ENCODE data around the gene ALDH1L1. TPM values are rescaled to one million over a fixed set of nuclear protein-coding genes. Genes with fewer than 3 reads are reported as not detected.

The ALDH1L1 gene
- total RNA-seq, 1 donor from 2014 or later: 0.06 TPM

DNA sequence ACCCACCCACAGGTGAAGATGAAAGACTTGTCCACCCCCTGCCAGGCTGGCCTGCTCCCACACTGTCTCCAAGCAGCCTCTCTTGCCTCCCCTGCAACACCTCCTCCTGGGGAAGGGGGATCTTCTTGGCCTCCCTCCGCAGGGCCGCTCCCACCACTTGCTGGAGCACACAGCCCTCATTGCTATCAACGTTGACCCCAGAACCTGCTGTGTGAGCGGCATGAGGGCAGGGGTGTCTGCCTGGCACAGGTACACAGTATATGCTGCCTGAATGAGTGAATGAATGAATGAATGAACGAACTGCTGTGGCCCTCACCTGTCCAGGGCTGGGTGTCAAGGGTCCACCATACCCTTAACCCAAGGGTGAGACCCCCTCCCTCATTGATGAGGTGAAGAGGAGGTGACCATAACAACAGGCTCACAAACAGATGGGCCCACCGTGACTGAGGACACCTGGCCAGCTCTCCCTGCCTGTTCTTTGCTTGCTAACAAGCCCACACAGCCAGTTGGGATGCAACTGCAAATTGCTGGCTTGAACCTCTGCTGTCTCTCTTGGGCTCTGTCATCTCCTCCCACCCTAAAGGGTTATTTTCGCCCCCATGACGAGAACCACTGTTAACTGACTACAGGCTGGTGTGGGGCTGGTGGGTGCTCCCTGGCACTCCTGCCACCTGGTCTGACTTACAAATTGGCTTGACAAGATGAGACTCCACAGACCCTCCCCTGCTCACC lies 118.9 kb downstream of the ALDH1L1 start:
- TF ChIP-seq, protein P1, sequence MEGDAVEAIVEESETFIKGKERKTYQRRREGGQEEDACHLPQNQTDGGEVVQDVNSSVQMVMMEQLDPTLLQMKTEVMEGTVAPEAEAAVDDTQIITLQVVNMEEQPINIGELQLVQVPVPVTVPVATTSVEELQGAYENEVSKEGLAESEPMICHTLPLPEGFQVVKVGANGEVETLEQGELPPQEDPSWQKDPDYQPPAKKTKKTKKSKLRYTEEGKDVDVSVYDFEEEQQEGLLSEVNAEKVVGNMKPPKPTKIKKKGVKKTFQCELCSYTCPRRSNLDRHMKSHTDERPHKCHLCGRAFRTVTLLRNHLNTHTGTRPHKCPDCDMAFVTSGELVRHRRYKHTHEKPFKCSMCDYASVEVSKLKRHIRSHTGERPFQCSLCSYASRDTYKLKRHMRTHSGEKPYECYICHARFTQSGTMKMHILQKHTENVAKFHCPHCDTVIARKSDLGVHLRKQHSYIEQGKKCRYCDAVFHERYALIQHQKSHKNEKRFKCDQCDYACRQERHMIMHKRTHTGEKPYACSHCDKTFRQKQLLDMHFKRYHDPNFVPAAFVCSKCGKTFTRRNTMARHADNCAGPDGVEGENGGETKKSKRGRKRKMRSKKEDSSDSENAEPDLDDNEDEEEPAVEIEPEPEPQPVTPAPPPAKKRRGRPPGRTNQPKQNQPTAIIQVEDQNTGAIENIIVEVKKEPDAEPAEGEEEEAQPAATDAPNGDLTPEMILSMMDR (conservative IDR thresholded peaks at IDR 0.05; ENCODE audit: low read depth, low read length): no peak
- no peak overlapping the region for H3K4me3 ChIP-seq (ENCODE audit: low read depth, low read length)
- no peak for DNase-seq (ENCODE audit: low read depth)

DNA sequence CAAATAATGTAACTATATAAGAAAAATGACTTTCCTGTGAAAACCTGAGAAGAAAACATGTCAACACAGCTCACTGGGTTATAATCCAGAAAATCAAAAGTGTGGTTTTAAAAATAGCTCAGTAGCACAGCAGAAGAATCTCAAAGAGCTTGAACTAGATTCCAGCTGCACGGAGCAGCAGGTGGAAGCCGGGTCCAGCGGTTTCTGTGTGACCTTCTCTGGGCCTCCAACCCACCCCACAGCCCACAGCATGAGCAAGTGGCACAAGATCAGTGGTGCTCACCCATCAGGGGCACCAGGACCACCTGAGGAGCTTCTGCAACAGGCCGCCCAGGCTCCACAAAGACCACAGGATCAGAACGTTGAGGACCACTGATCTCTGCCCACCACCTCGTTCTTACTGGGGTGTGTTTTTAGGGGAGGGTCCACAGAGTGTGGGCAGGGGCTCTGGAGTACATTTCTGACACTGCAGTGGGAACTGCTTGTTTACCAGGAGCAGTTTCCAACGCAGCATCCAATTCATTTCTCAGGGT lies 119.7 kb downstream of the ALDH1L1 start:
- TF ChIP-seq, protein P1 (conservative IDR thresholded peaks at IDR 0.05; ENCODE audit: low read depth, low read length): no peak
- DNase-seq (ENCODE audit: low read depth): no peak
- H3K4me3 ChIP-seq (ENCODE audit: low read depth, low read length): no peak overlapping the region

DNA sequence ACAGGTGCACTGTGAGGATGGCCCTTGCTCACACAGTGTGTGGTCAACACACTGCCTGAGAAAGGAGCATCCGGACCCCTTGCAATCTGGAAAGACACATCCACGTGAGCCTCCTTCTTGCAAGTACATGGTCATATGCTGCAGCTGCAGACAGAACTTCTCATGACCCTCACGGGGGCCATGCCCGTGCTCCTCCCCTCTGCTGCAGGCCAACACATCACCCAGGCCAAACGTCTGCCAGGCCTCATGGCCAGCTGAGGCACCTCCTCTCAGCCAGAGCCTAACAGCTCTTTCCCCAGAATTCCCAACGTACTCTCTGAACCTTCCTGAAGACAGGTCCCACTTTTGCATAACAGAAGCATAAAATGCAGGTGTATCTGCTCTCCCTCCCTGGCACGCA lies 121.7 kb downstream of the ALDH1L1 start:
- DNase-seq (ENCODE audit: low read depth): no peak
- TF ChIP-seq, protein P1 (conservative IDR thresholded peaks at IDR 0.05; ENCODE audit: low read depth, low read length): no peak
- no peak overlapping the region for H3K4me3 ChIP-seq (ENCODE audit: low read depth, low read length)

DNA sequence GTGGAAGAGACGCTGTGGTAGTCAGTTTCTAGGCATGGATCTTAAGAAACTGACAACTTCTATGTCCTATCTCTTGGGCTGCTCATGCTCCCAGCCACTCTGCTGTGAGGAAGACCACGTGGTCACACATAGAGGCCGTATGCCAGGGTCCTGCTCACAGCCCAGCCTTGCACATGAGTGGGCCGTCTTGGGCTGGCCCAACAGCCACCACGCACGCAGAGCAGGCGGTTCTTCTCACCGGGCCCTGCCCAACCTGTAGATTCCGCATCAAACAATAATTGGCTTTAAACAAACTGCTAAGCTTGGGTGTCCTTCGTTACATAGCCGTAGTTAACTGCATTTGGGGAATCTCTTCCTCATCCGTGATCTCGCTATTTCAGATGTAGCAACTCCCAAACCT lies 122.5 kb downstream of the ALDH1L1 start:
- H3K4me3 ChIP-seq (ENCODE audit: low read depth, low read length): no peak overlapping the region

DNA sequence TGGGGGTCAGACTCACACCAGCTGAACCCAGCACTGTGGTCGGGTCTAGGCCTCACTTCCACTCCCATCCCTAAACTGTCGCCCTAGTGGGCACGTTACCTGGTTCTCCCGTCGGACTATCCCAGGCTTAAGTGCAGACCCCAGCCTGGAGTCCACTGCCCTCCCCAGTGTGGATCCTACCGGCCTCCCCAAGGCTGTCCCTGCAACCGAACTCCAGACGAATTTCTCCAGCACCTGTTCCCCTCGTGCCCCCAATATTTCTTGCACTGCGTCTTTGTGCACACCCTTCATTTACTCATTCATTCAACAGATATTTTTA lies 122.9 kb downstream of the ALDH1L1 start:
- TF ChIP-seq, protein P1 (conservative IDR thresholded peaks at IDR 0.05; ENCODE audit: low read depth, low read length): no peak
- no peak overlapping the region for H3K4me3 ChIP-seq (ENCODE audit: low read depth, low read length)
- no peak for DNase-seq (ENCODE audit: low read depth)

More for the DNA sequence above, 122.5 kb downstream of the ALDH1L1 start:
- TF ChIP-seq, protein P1 (conservative IDR thresholded peaks at IDR 0.05; ENCODE audit: low read depth, low read length): no peak
- no peak for DNase-seq (ENCODE audit: low read depth)

DNA sequence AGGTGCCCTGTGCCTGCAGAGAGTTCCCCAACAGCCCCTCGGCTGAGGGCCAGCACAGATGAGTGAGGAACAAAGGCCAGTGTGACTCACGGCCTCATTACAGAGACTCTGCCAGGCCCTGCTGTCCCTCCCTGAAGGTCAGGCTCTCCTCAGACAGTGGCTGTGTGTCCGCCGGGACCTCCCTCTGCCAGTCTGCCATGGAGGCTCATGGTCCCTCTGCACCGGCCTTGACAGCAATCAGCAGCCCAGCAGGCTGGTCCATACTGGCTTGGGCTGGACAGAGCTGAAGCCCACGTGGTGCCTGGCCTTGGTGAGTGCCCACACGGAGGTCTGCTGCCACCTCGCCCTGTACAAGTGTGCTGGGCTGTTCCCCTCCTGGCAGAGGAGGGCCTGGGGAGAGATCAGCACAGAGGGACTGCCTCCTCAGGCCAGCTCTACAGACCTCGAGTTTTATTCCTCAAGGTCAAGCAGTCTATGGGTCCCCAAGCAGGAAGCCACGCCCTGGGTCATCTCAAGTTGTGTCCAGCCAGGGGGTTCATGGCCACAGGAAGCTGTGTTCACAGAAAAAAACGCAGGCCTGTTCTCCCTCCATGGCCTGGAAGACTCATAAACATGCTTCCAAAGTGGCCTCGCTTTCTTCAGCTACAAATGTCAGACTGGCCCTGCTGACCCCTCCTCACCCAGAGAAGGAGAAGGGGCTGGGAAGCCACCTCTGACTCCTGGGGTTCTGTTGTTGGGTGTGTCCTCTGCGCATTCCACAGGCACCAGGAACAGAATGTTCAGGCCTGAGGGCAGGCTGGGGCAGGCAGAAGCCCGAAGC lies 123.5 kb downstream of the ALDH1L1 start:
- TF ChIP-seq, protein P1 (conservative IDR thresholded peaks at IDR 0.05; ENCODE audit: low read depth, low read length): no peak
- H3K4me3 ChIP-seq (ENCODE audit: low read depth, low read length): no peak overlapping the region
- no peak for DNase-seq (ENCODE audit: low read depth)
